Measurements from ENCODE around the gene RYR2. TPM values are rescaled to one million over a fixed set of nuclear protein-coding genes. Genes with fewer than 3 reads are reported as not detected.

RYR2 gene
- polyA plus RNA-seq, 1 experiment: not detected

DNA sequence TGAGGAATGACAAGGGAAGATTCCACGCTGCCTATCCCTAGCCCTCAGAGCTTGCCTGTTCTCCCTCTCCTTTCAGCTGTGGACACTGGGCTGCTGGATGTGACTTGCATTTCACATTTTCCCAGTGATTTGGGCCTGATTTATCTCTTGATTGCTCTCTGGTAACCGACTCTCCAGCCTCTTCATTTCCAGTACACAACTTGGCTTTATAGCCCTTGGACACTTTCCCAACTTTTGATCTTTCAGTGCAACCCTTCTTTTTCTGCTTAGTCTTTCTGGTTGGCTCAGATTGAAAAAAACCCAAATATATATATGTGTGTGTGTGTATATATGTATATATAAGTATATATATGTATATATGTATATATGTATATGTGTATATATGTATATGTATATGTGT is 138.3 kb downstream of the RYR2 start:
- POLR2A ChIA-PET: no interaction called here
- no peak overlapping the region for H3K27ac ChIP-seq (ENCODE audit: low read depth, low read length)
- no peaks in the 10 kb centered on the region for H3K27me3 ChIP-seq (ENCODE audit: control insufficient read depth, insufficient read depth, low read length)
- no peak overlapping the region for H3K4me3 ChIP-seq (ENCODE audit: low read depth, low read length)
- no peak for DNase-seq (ENCODE audit: low read depth, low spot score)
- H3K9me3 ChIP-seq (ENCODE audit: control insufficient read depth, insufficient read depth, low read length): peaks cover 5% of the 10 kb centered on the region; the same call in 1 of the 2 replicates
- TF ChIP-seq, protein P1, sequence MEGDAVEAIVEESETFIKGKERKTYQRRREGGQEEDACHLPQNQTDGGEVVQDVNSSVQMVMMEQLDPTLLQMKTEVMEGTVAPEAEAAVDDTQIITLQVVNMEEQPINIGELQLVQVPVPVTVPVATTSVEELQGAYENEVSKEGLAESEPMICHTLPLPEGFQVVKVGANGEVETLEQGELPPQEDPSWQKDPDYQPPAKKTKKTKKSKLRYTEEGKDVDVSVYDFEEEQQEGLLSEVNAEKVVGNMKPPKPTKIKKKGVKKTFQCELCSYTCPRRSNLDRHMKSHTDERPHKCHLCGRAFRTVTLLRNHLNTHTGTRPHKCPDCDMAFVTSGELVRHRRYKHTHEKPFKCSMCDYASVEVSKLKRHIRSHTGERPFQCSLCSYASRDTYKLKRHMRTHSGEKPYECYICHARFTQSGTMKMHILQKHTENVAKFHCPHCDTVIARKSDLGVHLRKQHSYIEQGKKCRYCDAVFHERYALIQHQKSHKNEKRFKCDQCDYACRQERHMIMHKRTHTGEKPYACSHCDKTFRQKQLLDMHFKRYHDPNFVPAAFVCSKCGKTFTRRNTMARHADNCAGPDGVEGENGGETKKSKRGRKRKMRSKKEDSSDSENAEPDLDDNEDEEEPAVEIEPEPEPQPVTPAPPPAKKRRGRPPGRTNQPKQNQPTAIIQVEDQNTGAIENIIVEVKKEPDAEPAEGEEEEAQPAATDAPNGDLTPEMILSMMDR (IDR thresholded peaks at IDR 0.05; ENCODE audit: low read depth, low read length): no peak
- CTCF ChIA-PET: no interaction called here

DNA sequence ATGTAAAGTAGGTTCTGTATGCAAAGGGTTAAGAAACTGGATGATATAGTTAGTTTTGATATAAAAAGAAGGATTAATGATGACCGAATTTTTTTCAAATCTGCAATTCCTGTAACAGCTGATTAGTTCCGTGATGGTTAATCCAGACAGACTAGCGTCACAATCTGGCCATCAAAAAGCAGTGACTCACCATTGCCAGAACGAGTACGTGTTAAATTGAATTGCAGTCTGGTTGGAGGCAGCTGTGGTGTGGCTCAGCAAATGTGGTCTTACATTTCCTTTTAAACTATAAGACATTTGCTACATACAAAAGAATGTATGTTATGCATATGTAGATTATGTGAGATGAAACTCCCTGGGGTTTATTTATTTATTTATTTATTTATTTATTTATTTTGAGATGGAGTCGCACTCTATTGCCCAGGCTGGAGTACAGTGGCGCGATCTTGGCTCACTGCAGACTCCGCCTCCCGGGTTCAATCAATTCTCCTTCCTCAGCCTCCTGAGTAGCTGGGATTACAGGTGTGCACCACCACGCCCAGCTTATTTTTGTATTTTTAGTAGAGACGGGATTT is 139.8 kb downstream of the RYR2 start:
- ChIA-PET CTCF (no interaction called here), POLR2A (no interaction called here)
- no peak overlapping the region for H3K27ac ChIP-seq (ENCODE audit: low read depth, low read length)
- DNase-seq (ENCODE audit: low read depth, low spot score): no peak
- H3K4me3 ChIP-seq (ENCODE audit: low read depth, low read length): no peak overlapping the region
- peaks cover 7% of the 10 kb centered on the region for H3K9me3 ChIP-seq (ENCODE audit: control insufficient read depth, insufficient read depth, low read length)
- H3K27me3 ChIP-seq (ENCODE audit: control insufficient read depth, insufficient read depth, low read length): no peaks in the 10 kb centered on the region
- TF ChIP-seq, protein P1 (IDR thresholded peaks at IDR 0.05; ENCODE audit: low read depth, low read length): no peak

DNA sequence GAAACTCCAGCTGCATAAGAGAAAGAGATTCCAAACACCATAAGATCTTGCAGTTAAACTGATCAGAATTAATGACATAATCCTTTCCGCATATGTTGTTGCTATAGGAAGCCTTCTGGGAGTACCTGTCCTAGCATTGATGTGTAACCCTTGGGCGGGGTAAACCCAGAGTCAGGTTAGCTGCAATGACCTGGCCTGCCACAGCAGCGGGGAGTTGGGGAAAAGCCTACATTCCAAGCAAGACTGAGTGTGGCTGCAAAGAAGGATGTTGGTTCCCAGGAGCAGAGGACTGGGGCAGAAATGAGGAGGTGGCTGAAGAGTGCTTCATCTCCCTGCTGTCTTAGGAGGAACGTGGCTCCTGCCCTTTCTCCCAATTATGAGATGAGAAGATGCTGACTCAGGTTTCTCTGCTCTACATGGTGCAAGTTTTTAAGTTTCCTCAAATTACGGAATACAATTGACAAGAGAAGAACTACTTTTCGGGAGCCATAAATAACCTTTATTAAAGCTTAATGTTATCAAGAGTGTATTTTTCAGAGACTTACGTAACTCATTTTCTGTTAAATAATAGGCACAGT is 142.1 kb downstream of the RYR2 start:
- TF ChIP-seq, protein P1 (IDR thresholded peaks at IDR 0.05; ENCODE audit: low read depth, low read length): no peak
- ChIA-PET CTCF (no interaction called here), POLR2A (no interaction called here)
- no peak overlapping the region for H3K27ac ChIP-seq (ENCODE audit: low read depth, low read length)
- no peaks in the 10 kb centered on the region for H3K27me3 ChIP-seq (ENCODE audit: control insufficient read depth, insufficient read depth, low read length)
- no peak overlapping the region for H3K4me3 ChIP-seq (ENCODE audit: low read depth, low read length)
- DNase-seq (ENCODE audit: low read depth, low spot score): no peak
- H3K9me3 ChIP-seq (ENCODE audit: control insufficient read depth, insufficient read depth, low read length): peaks cover 7% of the 10 kb centered on the region

DNA sequence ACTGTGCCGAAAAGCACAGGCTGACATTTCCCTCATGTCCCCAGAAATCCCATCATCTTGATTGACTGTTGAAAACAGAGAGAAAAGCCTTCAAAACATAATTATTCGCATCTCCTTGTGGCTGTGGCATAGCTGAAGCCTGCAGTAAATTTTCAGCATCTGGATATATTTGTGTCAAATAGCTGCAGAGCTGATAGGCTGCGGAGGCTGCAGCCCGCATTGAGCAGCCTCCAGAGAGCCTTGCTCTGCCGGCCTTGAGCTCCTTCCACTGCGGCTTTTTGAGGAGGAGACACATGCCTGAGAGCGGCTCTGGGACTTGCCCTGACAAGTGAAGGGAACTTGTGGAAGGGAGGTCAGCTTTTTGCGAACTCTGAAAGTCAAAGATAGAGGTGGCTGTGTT is 144.7 kb downstream of the RYR2 start:
- CTCF ChIA-PET: no interaction called here
- TF ChIP-seq, protein P1 (IDR thresholded peaks at IDR 0.05; ENCODE audit: low read depth, low read length): no peak
- Histone ChIP-seq H3K9me3 (ENCODE audit: control insufficient read depth, insufficient read depth, low read length) (peaks cover 2% of the 10 kb centered on the region), H3K4me3 (ENCODE audit: low read depth, low read length) (no peak overlapping the region), H3K27me3 (ENCODE audit: control insufficient read depth, insufficient read depth, low read length) (no peaks in the 10 kb centered on the region), H3K27ac (ENCODE audit: low read depth, low read length) (no peak overlapping the region)
- DNase-seq (ENCODE audit: low read depth, low spot score): no peak
- POLR2A ChIA-PET: no interaction called here

DNA sequence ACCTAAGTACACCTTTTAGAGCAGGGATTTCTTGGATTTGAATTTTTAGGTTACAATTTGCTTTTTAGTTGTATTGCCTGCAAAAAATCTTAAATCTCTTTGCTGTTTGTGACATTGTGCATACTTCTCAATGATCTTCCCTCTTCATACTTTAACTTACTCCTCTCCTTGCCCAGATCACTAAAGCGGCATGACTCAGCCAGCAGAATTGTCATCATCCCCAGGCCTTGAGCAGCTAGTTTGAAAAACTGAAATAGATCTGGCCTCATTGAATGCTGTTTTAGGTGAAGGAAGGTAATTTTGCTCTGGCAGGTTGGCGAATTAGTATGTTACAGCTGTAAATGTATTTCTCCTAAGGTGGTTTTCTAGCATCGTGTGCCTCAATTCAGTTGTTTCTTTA is 145.9 kb downstream of the RYR2 start:
- TF ChIP-seq, protein P1 (IDR thresholded peaks at IDR 0.05; ENCODE audit: low read depth, low read length): no peak
- CTCF ChIA-PET: no interaction called here
- H3K27me3 ChIP-seq (ENCODE audit: control insufficient read depth, insufficient read depth, low read length): no peaks in the 10 kb centered on the region
- H3K4me3 ChIP-seq (ENCODE audit: low read depth, low read length): no peak overlapping the region
- peaks cover 2% of the 10 kb centered on the region for H3K9me3 ChIP-seq (ENCODE audit: control insufficient read depth, insufficient read depth, low read length)
- POLR2A ChIA-PET: no interaction called here
- no peak overlapping the region for H3K27ac ChIP-seq (ENCODE audit: low read depth, low read length)
- DNase-seq (ENCODE audit: low read depth, low spot score): no peak

Measured in AG04450 (cell line).